Stimulated activated CD8-positive, alpha-beta memory T cell treated with anti-CD3 and anti-CD28 coated beads, Interleukin-7, amount 100 ng/mL, for 1 hour (primary cell): Measurements from ENCODE around the gene KMT5B.

Experiments used
- DNase-seq, 2 donors: peaks; one replicate each; pipeline ENCODE4 v3.0.0-alpha.2; 2020; ENCODE audit warnings: low read depth in 2 of 2

Gene KMT5B

GRCh38 chr11:68181719-68182451 is 31.2 kb downstream of the KMT5B start:
- DNase-seq, result no peak

- DNase-seq, result no peak
These were observed 33.2 kb downstream of the KMT5B start for GRCh38 chr11:68179847-68180246.

GRCh38 chr11:68177877-68178276 is 35.2 kb downstream of the KMT5B start:
- DNase-seq, result no peak

GRCh38 chr11:68173926-68174325 is 39.2 kb downstream of the KMT5B start:
- no peak for DNase-seq

- DNase-seq, result no peak
These were observed 43.7 kb downstream of the KMT5B start for GRCh38 chr11:68169442-68169841.

GRCh38 chr11:68168694-68169093 is 44.4 kb downstream of the KMT5B start:
- no peak for DNase-seq

- no peak for DNase-seq
These were observed 45.6 kb downstream of the KMT5B start for GRCh38 chr11:68167474-68167873.

GRCh38 chr11:68166969-68167368 is 46.1 kb downstream of the KMT5B start:
- no peak for DNase-seq

- DNase-seq, result no peak
These were observed 47.5 kb downstream of the KMT5B start for GRCh38 chr11:68165601-68166000.

- no peak for DNase-seq
These were observed 48.7 kb downstream of the KMT5B start for GRCh38 chr11:68164437-68164836.

- DNase-seq, result no peak
These were observed 49.4 kb downstream of the KMT5B start for GRCh38 chr11:68163691-68164090.

- DNase-seq, result no peak
These were observed 52.9 kb downstream of the KMT5B start for GRCh38 chr11:68160100-68160695.

GRCh38 chr11:68159665-68160064 is 53.4 kb downstream of the KMT5B start:
- DNase-seq, result no peak

- no peak for DNase-seq
These were observed 53.9 kb downstream of the KMT5B start for GRCh38 chr11:68159161-68159560.

GRCh38 chr11:68158580-68158979 is 54.5 kb downstream of the KMT5B start:
- DNase-seq, result no peak

- DNase-seq, result no peak
These were observed 59.4 kb downstream of the KMT5B start for GRCh38 chr11:68153742-68154141.

GRCh38 chr11:68150037-68150436 is 63.1 kb downstream of the KMT5B start:
- DNase-seq, result no peak

- DNase-seq, result no peak
These were observed 63.7 kb downstream of the KMT5B start for GRCh38 chr11:68149417-68149816.

- DNase-seq, result no peak
These were observed 64.2 kb downstream of the KMT5B start for GRCh38 chr11:68148879-68149278.

GRCh38 chr11:68148071-68148805 is 64.9 kb downstream of the KMT5B start:
- DNase-seq, result no peak

GRCh38 chr11:68146704-68147474 is 66.2 kb downstream of the KMT5B start:
- no peak for DNase-seq

- no peak for DNase-seq
These were observed 67.0 kb downstream of the KMT5B start for GRCh38 chr11:68146010-68146540.
